OCI-LY1 (cell line): ENCODE measurements around the gene SNED1.
A peak's percentile ranks its signal among the peaks of the same experiment; 100 is the strongest.

Experiments used
- H2AFZ ChIP-seq: fragments of 200-600 bp; sonication (generic), shearing (Covaris generic); 2 replicates; pipeline ENCODE4 v1.6.0; 2014; ENCODE audit warnings: antibody characterized with exemption, mild to moderate bottlenecking, low read length
- H3F3A ChIP-seq: fragments of 200-600 bp; sonication (generic), shearing (Covaris generic); 2 replicates; pipeline ENCODE4 v1.6.0; 2014; ENCODE audit warnings: mild to moderate bottlenecking, antibody characterized with exemption, low read length, moderate library complexity; ENCODE audit not compliant: insufficient read depth
- H3K27ac ChIP-seq: fragments of 200-600 bp; sonication (generic); 2 replicates; pipeline ENCODE4 v1.5.1; 2014; ENCODE audit warnings: low read length, mixed run types, mild to moderate bottlenecking, low read depth; ENCODE audit not compliant: poor library complexity, severe bottlenecking
- H3K27me3 ChIP-seq: fragments of 200-600 bp; sonication (generic); 2 replicates; pipeline ENCODE4 v1.6.0; 2014; ENCODE audit warnings: antibody characterized with exemption, mild to moderate bottlenecking, low read length, moderate library complexity; ENCODE audit not compliant: insufficient read depth
- H3K36me3 ChIP-seq: fragments of 200-600 bp; sonication (generic); 2 replicates; pipeline ENCODE4 v1.6.1; 2014; ENCODE audit warnings: mild to moderate bottlenecking, antibody characterized with exemption, low read length, moderate library complexity, mixed read lengths; ENCODE audit not compliant: insufficient read depth
- H3K4me1 ChIP-seq: fragments of 200-600 bp; sonication (generic); 2 replicates; pipeline ENCODE4 v1.5.1; 2014; ENCODE audit warnings: mild to moderate bottlenecking, low read length, moderate library complexity; ENCODE audit not compliant: insufficient read depth, severe bottlenecking
- H3K4me2 ChIP-seq: fragments of 200-600 bp; sonication (generic), shearing (Covaris generic); 2 replicates; pipeline ENCODE4 v1.6.1; 2014; ENCODE audit warnings: low read length
- H3K4me3 ChIP-seq: fragments of 200-600 bp; sonication (generic); 2 replicates; pipeline ENCODE4 v1.5.1; 2014; ENCODE audit warnings: low read length, low read depth, mild to moderate bottlenecking, mixed read lengths; ENCODE audit not compliant: poor library complexity, severe bottlenecking
- H3K79me2 ChIP-seq: fragments of 200-600 bp; shearing (Covaris generic); 2 replicates; pipeline ENCODE4 v1.6.1; 2016; ENCODE audit warnings: mixed run types, low read length, mixed read lengths; ENCODE audit not compliant: insufficient read depth
- H3K9ac ChIP-seq: fragments of 200-600 bp; sonication (generic), shearing (Covaris generic); 2 replicates; pipeline ENCODE4 v1.6.1; 2014; ENCODE audit warnings: mild to moderate bottlenecking, low read length, mixed read lengths
- H3K9me2 ChIP-seq: fragments of 200-600 bp; sonication (generic), shearing (Covaris generic); 2 replicates; pipeline ENCODE4 v1.6.1; 2014; ENCODE audit warnings: low read depth, mild to moderate bottlenecking, low read length, mixed read lengths
- H3K9me3 ChIP-seq: fragments of 200-600 bp; shearing (Covaris generic); 2 replicates; pipeline ENCODE4 v1.6.1; 2014; ENCODE audit warnings: low read length, mixed read lengths
- H4K20me1 ChIP-seq: fragments of 200-600 bp; sonication (generic), shearing (Covaris generic); 2 replicates; pipeline ENCODE4 v1.6.0; 2016; ENCODE audit warnings: mild to moderate bottlenecking, low read length; ENCODE audit not compliant: insufficient read depth
- CTCF ChIP-seq: fragments of 200-600 bp; sonication (generic), shearing (Covaris generic); IDR thresholded peaks from 2 replicates; pipeline ENCODE4 v1.5.1; 2017; ENCODE audit warnings: mild to moderate bottlenecking, antibody characterized with exemption, low read length, moderate library complexity, mixed read lengths
- EZH2 ChIP-seq: fragments of 200-600 bp; sonication (generic), shearing (Covaris generic); IDR thresholded peaks from 2 replicates; pipeline ENCODE4 v1.8.0; 2017; ENCODE audit warnings: borderline replicate concordance, mixed run types, mild to moderate bottlenecking, antibody characterized with exemption, low read length, moderate library complexity, mixed read lengths

The SNED1 gene

GRCh38 chr2:241122376-241123002 lies 124.1 kb downstream of the SNED1 start:
- H3K36me3 ChIP-seq = peaks cover 47% of the 10 kb centered on the region
- no peaks in the 10 kb centered on the region for H3K9me3 ChIP-seq
- no peak overlapping the region for H2AFZ ChIP-seq
- no peak overlapping the region for H3K4me3 ChIP-seq
- H3F3A ChIP-seq = no peaks in the 10 kb centered on the region
- no peaks in the 10 kb centered on the region for H3K9me2 ChIP-seq
- H3K27ac ChIP-seq = no peak overlapping the region
- H3K4me1 ChIP-seq = peaks cover 12% of the 10 kb centered on the region
- no peaks in the 10 kb centered on the region for H3K27me3 ChIP-seq
- no peaks in the 10 kb centered on the region for H4K20me1 ChIP-seq
- TF ChIP-seq EZH2 (no peak), CTCF (no peak)
- no peak overlapping the region for H3K4me2 ChIP-seq
- no peak overlapping the region for H3K9ac ChIP-seq
- no peaks in the 10 kb centered on the region for H3K79me2 ChIP-seq

- Histone ChIP-seq H2AFZ (no peak overlapping the region), H4K20me1 (no peaks in the 10 kb centered on the region), H3K9me2 (no peaks in the 10 kb centered on the region), H3F3A (no peaks in the 10 kb centered on the region), H3K9me3 (no peaks in the 10 kb centered on the region), H3K4me1 (peaks cover 22% of the 10 kb centered on the region), H3K4me2 (no peak overlapping the region), H3K36me3 (peaks cover 53% of the 10 kb centered on the region), H3K27me3 (no peaks in the 10 kb centered on the region), H3K9ac (no peak overlapping the region), H3K79me2 (no peaks in the 10 kb centered on the region), H3K4me3 (no peak overlapping the region), H3K27ac (no peak overlapping the region)
- TF ChIP-seq CTCF (no peak), EZH2 (no peak)
Measured at GRCh38 chr2:241123816-241124536, 125.6 kb downstream of the SNED1 start.

DNA sequence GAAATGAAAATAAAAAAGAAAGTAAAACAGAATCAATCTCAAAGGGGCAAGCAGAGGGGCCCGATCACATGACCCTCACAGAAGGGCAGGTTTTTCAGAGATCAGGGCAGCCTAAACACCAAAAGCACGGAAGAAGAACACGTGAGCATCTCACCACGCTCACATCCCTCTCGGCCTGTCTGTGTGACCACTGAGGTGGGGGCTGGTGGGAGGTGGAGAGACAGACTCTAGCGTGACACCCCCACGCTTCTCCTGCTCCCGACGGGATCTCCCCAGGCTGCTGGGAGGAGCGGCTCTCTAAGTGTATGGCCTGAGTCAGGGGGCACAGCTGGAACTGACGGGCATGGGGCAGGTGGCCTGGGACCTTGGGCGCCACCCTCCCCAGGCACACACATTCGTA lies 127.2 kb downstream of the SNED1 start:
- Histone ChIP-seq H3K9ac (no peak overlapping the region; the same call in 1 of the 2 replicates), H3K27me3 (no peaks in the 10 kb centered on the region), H3F3A (no peaks in the 10 kb centered on the region), H3K9me3 (no peaks in the 10 kb centered on the region), H3K4me2 (peak overlapping the region; percentile 3; the same call in 1 of the 2 replicates), H3K27ac (no peak overlapping the region), H3K4me3 (no peak overlapping the region), H3K9me2 (no peaks in the 10 kb centered on the region), H2AFZ (no peak overlapping the region), H3K79me2 (no peaks in the 10 kb centered on the region), H3K36me3 (peaks cover 60% of the 10 kb centered on the region), H3K4me1 (peaks cover 22% of the 10 kb centered on the region), H4K20me1 (no peaks in the 10 kb centered on the region)
- no peak for TF ChIP-seq EZH2
- no peak for TF ChIP-seq CTCF
